GM12892 (cell line): Measurements from ENCODE around the gene PTPRK.

Experiments used
- POLR2A ChIP-seq: IDR thresholded peaks from 2 replicates; pipeline ENCODE4 v1.6.1; 2011; ENCODE audit warnings: low read depth, low read length, control low read depth
- TAF1 ChIP-seq: IDR thresholded peaks from 2 replicates; pipeline ENCODE4 v1.6.1; 2011; ENCODE audit warnings: low read depth, mild to moderate bottlenecking, control low read depth, low read length, borderline replicate concordance

GRCh38 chr6:127952176-127952575 is 568.2 kb downstream of the PTPRK start:
- no peak for TF ChIP-seq POLR2A
- no peak for TF ChIP-seq TAF1
